ENCODE data around the gene MERTK. TPM values are rescaled to one million over a fixed set of nuclear protein-coding genes. Genes with fewer than 3 reads are reported as not detected.
"Not testable (repeated sequence)": the region's sequence is repeated elsewhere in the genome, so short reads cannot be mapped to it uniquely, and the experiment has no call there.

The MERTK gene
- total RNA-seq, 5 donors from 2014 or later (not counting 1 experiment from before 2014, with no cell fraction given), result 0.12 to 0.73 (median 0.33) TPM

- no peak for DNase-seq
- 33% methylated on average over 4 of the region's 4 CpGs for WGBS (ENCODE audit: insufficient coverage)
- POLR2A ChIA-PET, result interaction anchor here in 1 of 2 donors (0.5 kb wide), 1 partner anchor 209 kb away, joined by 3 read pairs; no protein-coding TSS in a partner anchor
These were observed 7.8 kb downstream of the MERTK start for GRCh38 chr2:111905990-111906735.

GRCh38 chr2:111908578-111908977 is 10.2 kb downstream of the MERTK start:
- Mint-ChIP-seq H3K4me3 (no peak overlapping the region), H3K36me3 (no peaks in the 10 kb centered on the region), H3K27ac (no peak overlapping the region), H3K27me3 (no peaks in the 10 kb centered on the region), H3K9me3 (no peaks in the 10 kb centered on the region), H3K4me1 (peaks cover 10 to 14% (median 11%) of the 10 kb centered on the region in 3 donors)
- H3K9me3 ChIP-seq, result no peaks in the 10 kb centered on the region
- no peak for DNase-seq
- peaks cover 0 to 2% of the 10 kb centered on the region in 2 experiments for H3K4me1 ChIP-seq (ENCODE audit: control insufficient read depth in 1 of 2, extremely low read depth in 1 of 2, insufficient read depth in 2 of 2, low read length in 2 of 2)
- no CpG with 5 or more reads among the region's 1 CpG for WGBS (ENCODE audit: insufficient coverage)
- no peak overlapping the region for H3K27ac ChIP-seq (ENCODE audit: low read length)
- H3K4me3 ChIP-seq (ENCODE audit: control insufficient read depth in 1 of 2, extremely low read depth in 1 of 2, low read length in 1 of 2), result no peak overlapping the region
- ChIA-PET CTCF (no interaction called here), POLR2A (no interaction called here)
- no peak for ATAC-seq (replicated peaks in 1 of 4)
- H3K36me3 ChIP-seq (ENCODE audit: control insufficient read depth in 2 of 2, extremely low read depth in 1 of 2, insufficient read depth in 1 of 2, low read length in 1 of 2), result no peaks in the 10 kb centered on the region
- H3K27me3 ChIP-seq (replicated peaks in 1 of 2; ENCODE audit: control insufficient read depth in 2 of 2, extremely low read depth in 1 of 2, insufficient read depth in 2 of 2, low read length in 1 of 2), result peaks cover 0 to 6% of the 10 kb centered on the region in 2 experiments

More at GRCh38 chr2:111905990-111906735, 7.8 kb downstream of the MERTK start:
- Mint-ChIP-seq H3K9me3 (no peaks in the 10 kb centered on the region), H3K4me1 (peaks cover 10 to 14% (median 11%) of the 10 kb centered on the region in 3 donors), H3K36me3 (no peaks in the 10 kb centered on the region), H3K27ac (peak overlapping the region; percentile 52 to 80), H3K27me3 (no peaks in the 10 kb centered on the region), H3K4me3 (peak overlapping the region in 1 of 3 donors; percentile 14)
- CTCF ChIA-PET, result no interaction called here
- no peaks in the 10 kb centered on the region for H3K36me3 ChIP-seq (ENCODE audit: control insufficient read depth in 2 of 2, extremely low read depth in 1 of 2, insufficient read depth in 1 of 2, low read length in 1 of 2)
- peaks cover 0 to 2% of the 10 kb centered on the region in 2 experiments for H3K4me1 ChIP-seq (ENCODE audit: control insufficient read depth in 1 of 2, extremely low read depth in 1 of 2, insufficient read depth in 2 of 2, low read length in 2 of 2)
- H3K27ac ChIP-seq (ENCODE audit: low read length), result no peak overlapping the region
- no peak for ATAC-seq (replicated peaks in 1 of 4)
- H3K4me3 ChIP-seq (ENCODE audit: control insufficient read depth in 1 of 2, extremely low read depth in 1 of 2, low read length in 1 of 2), result no peak overlapping the region
- H3K9me3 ChIP-seq, result no peaks in the 10 kb centered on the region
- H3K27me3 ChIP-seq (replicated peaks in 1 of 2; ENCODE audit: control insufficient read depth in 2 of 2, extremely low read depth in 1 of 2, insufficient read depth in 2 of 2, low read length in 1 of 2), result peaks cover 0 to 6% of the 10 kb centered on the region in 2 experiments

GRCh38 chr2:111909079-111909478 is 10.7 kb downstream of the MERTK start:
- H3K4me3 Mint-ChIP-seq, result no peak overlapping the region

GRCh38 chr2:111909997-111910396 is 11.6 kb downstream of the MERTK start:
- H3K4me1 ChIP-seq (ENCODE audit: control insufficient read depth in 1 of 2, extremely low read depth in 1 of 2, insufficient read depth in 2 of 2, low read length in 2 of 2); H3K27ac ChIP-seq (ENCODE audit: low read length); H3K9me3 Mint-ChIP-seq; H3K4me3 Mint-ChIP-seq; H3K27me3 Mint-ChIP-seq; H3K36me3 ChIP-seq (ENCODE audit: control insufficient read depth in 2 of 2, extremely low read depth in 1 of 2, insufficient read depth in 1 of 2, low read length in 1 of 2); H3K4me3 ChIP-seq (ENCODE audit: control insufficient read depth in 1 of 2, extremely low read depth in 1 of 2, low read length in 1 of 2); POLR2A ChIA-PET; ATAC-seq (replicated peaks in 1 of 4); H3K27me3 ChIP-seq (replicated peaks in 1 of 2; ENCODE audit: control insufficient read depth in 2 of 2, extremely low read depth in 1 of 2, insufficient read depth in 2 of 2, low read length in 1 of 2); H3K36me3 Mint-ChIP-seq; H3K27ac Mint-ChIP-seq; DNase-seq; H3K9me3 ChIP-seq: not testable (repeated sequence)
- 94% methylated on average over 2 of the region's 4 CpGs for WGBS (ENCODE audit: insufficient coverage)
- CTCF ChIA-PET, result interaction anchor here in 1 of 2 donors (0.8 kb wide), 1 partner anchor 353 kb away, joined by 4 read pairs; no protein-coding TSS in a partner anchor
- H3K4me1 Mint-ChIP-seq, result peaks cover 10 to 14% (median 11%) of the 10 kb centered on the region in 3 donors

More at GRCh38 chr2:111909079-111909478, 10.7 kb downstream of the MERTK start:
- no peaks in the 10 kb centered on the region for H3K9me3 ChIP-seq
- WGBS (ENCODE audit: insufficient coverage), result 93% methylated on average over 3 of the region's 3 CpGs
- POLR2A ChIA-PET, result no interaction called here
- DNase-seq (no peak), ATAC-seq (replicated peaks in 1 of 4) (no peak)
- no peak overlapping the region for H3K27ac Mint-ChIP-seq
- H3K9me3 Mint-ChIP-seq, result no peaks in the 10 kb centered on the region
- H3K27ac ChIP-seq (ENCODE audit: low read length), result no peak overlapping the region
- peaks cover 10 to 14% (median 11%) of the 10 kb centered on the region in 3 donors for H3K4me1 Mint-ChIP-seq
- no peaks in the 10 kb centered on the region for H3K36me3 ChIP-seq (ENCODE audit: control insufficient read depth in 2 of 2, extremely low read depth in 1 of 2, insufficient read depth in 1 of 2, low read length in 1 of 2)
- H3K4me3 ChIP-seq (ENCODE audit: control insufficient read depth in 1 of 2, extremely low read depth in 1 of 2, low read length in 1 of 2), result no peak overlapping the region
- H3K27me3 ChIP-seq (replicated peaks in 1 of 2; ENCODE audit: control insufficient read depth in 2 of 2, extremely low read depth in 1 of 2, insufficient read depth in 2 of 2, low read length in 1 of 2), result peaks cover 0 to 6% of the 10 kb centered on the region in 2 experiments
- peaks cover 0 to 2% of the 10 kb centered on the region in 2 experiments for H3K4me1 ChIP-seq (ENCODE audit: control insufficient read depth in 1 of 2, extremely low read depth in 1 of 2, insufficient read depth in 2 of 2, low read length in 2 of 2)
- H3K36me3 Mint-ChIP-seq, result no peaks in the 10 kb centered on the region
- no peaks in the 10 kb centered on the region for H3K27me3 Mint-ChIP-seq
- CTCF ChIA-PET, result no interaction called here

- Mint-ChIP-seq H3K27ac (no peak overlapping the region), H3K27me3 (no peaks in the 10 kb centered on the region), H3K36me3 (no peaks in the 10 kb centered on the region), H3K4me1 (peaks cover 10 to 14% (median 11%) of the 10 kb centered on the region in 3 donors), H3K9me3 (no peaks in the 10 kb centered on the region), H3K4me3 (no peak overlapping the region)
- no CpG with 5 or more reads among the region's 2 CpGs for WGBS (ENCODE audit: insufficient coverage)
- Histone ChIP-seq H3K4me1 (ENCODE audit: control insufficient read depth in 1 of 2, extremely low read depth in 1 of 2, insufficient read depth in 2 of 2, low read length in 2 of 2) (peaks cover 0 to 2% of the 10 kb centered on the region in 2 experiments), H3K36me3 (ENCODE audit: control insufficient read depth in 2 of 2, extremely low read depth in 1 of 2, insufficient read depth in 1 of 2, low read length in 1 of 2) (no peaks in the 10 kb centered on the region), H3K4me3 (ENCODE audit: control insufficient read depth in 1 of 2, extremely low read depth in 1 of 2, low read length in 1 of 2) (no peak overlapping the region), H3K27me3 (replicated peaks in 1 of 2; ENCODE audit: control insufficient read depth in 2 of 2, extremely low read depth in 1 of 2, insufficient read depth in 2 of 2, low read length in 1 of 2) (no peaks in the 10 kb centered on the region), H3K9me3 (no peaks in the 10 kb centered on the region), H3K27ac (ENCODE audit: low read length) (no peak overlapping the region)
- no peak for DNase-seq
- no peak for ATAC-seq (replicated peaks in 1 of 4)
- CTCF ChIA-PET, result interaction anchor here (0.6 to 0.8 kb wide), 2 partner anchors 289 to 352 kb away, joined by 3 to 4 read pairs; no protein-coding TSS in a partner anchor
- POLR2A ChIA-PET, result no interaction called here
These were observed 12.3 kb downstream of the MERTK start for GRCh38 chr2:111910609-111911277.

GRCh38 chr2:111911295-111911977 is 13.0 kb downstream of the MERTK start:
- H3K4me1 Mint-ChIP-seq; H3K36me3 Mint-ChIP-seq; H3K27ac Mint-ChIP-seq; POLR2A ChIA-PET; H3K4me3 Mint-ChIP-seq; H3K9me3 ChIP-seq; H3K4me1 ChIP-seq (ENCODE audit: control insufficient read depth in 1 of 2, extremely low read depth in 1 of 2, insufficient read depth in 2 of 2, low read length in 2 of 2); H3K27ac ChIP-seq (ENCODE audit: low read length); CTCF ChIA-PET; H3K4me3 ChIP-seq (ENCODE audit: control insufficient read depth in 1 of 2, extremely low read depth in 1 of 2, low read length in 1 of 2); H3K27me3 ChIP-seq (replicated peaks in 1 of 2; ENCODE audit: control insufficient read depth in 2 of 2, extremely low read depth in 1 of 2, insufficient read depth in 2 of 2, low read length in 1 of 2); H3K27me3 Mint-ChIP-seq; ATAC-seq (replicated peaks in 1 of 4); DNase-seq; H3K9me3 Mint-ChIP-seq; H3K36me3 ChIP-seq (ENCODE audit: control insufficient read depth in 2 of 2, extremely low read depth in 1 of 2, insufficient read depth in 1 of 2, low read length in 1 of 2): not testable (repeated sequence)
- WGBS (ENCODE audit: insufficient coverage), result 100% methylated on average over 1 of the region's 7 CpGs
